ENCODE measurements around the gene DHPS. TPM values are rescaled to one million over a fixed set of nuclear protein-coding genes. Genes with fewer than 3 reads are reported as not detected.
A peak's percentile ranks its signal among the peaks of the same experiment; 100 is the strongest.

The DHPS gene
- total and polyA plus RNA-seq, 2 of the 13 experiments (the other 11 are each of a cell fraction or from before 2014, with no cell fraction given) = 43.3 to 84.3 TPM

GRCh38 chr19:12669270-12670158, 12.2 kb downstream of the DHPS start (continued):
- TF ChIP-seq HBP1 (CRISPR knock-in tag; IDR thresholded peaks at IDR 0.05; ENCODE audit: low read depth) = no peak; the same call in 1 of the 2 replicates
- TF ChIP-seq ZNF713 (CRISPR knock-in tag; IDR thresholded peaks at IDR 0.05) = no peak
- TF ChIP-seq ZBTB7A (CRISPR knock-in tag; IDR thresholded peaks at IDR 0.05) = peak; percentile 14; the same call in 1 of the 2 replicates
- TF ChIP-seq RNF2 (conservative IDR thresholded peaks at IDR 0.05; ENCODE audit: low read depth) = no peak; the same call in 1 of the 2 replicates
- no peak for TF ChIP-seq MTF1 (CRISPR knock-in tag; IDR thresholded peaks at IDR 0.05)
- peak; percentile 81; the same call in 1 of the 2 replicates for TF ChIP-seq ZNF558 (CRISPR knock-in tag; IDR thresholded peaks at IDR 0.05; ENCODE audit: borderline replicate concordance)
- TF ChIP-seq GRHL1 (CRISPR knock-in tag; conservative IDR thresholded peaks at IDR 0.05) = no peak
- TF ChIP-seq HNRNPL (IDR thresholded peaks at IDR 0.05; ENCODE audit: low read depth, low read length) = 0 out of 2 replicates have a peak, but pooled peaks have one; percentile 30
- no peak for TF ChIP-seq MEIS1 (CRISPR knock-in tag; IDR thresholded peaks at IDR 0.05; ENCODE audit: borderline replicate concordance)
- no peak for TF ChIP-seq SOX6 (IDR thresholded peaks at IDR 0.05)
- TF ChIP-seq SOX6 (CRISPR knock-in tag; IDR thresholded peaks at IDR 0.05) = no peak; the same call in 1 of the 2 replicates
- no peak for TF ChIP-seq ZBTB42 (CRISPR knock-in tag; IDR thresholded peaks at IDR 0.05)
- peak; percentile 79 for TF ChIP-seq DMAP1 (CRISPR knock-in tag; IDR thresholded peaks at IDR 0.05)
- no peak for TF ChIP-seq HDAC6 (IDR thresholded peaks at IDR 0.05; ENCODE audit: low read depth, low read length)
- no peak for TF ChIP-seq NBN (conservative IDR thresholded peaks at IDR 0.05)
- no peak for TF ChIP-seq ETV5 (CRISPR knock-in tag; IDR thresholded peaks at IDR 0.05; ENCODE audit: borderline replicate concordance)
- peak; percentile 73 for TF ChIP-seq AGO1 (IDR thresholded peaks at IDR 0.05; ENCODE audit: low read depth, low read length, poor library complexity, severe bottlenecking)
- no peak for TF ChIP-seq MBNL3 (CRISPR knock-in tag; conservative IDR thresholded peaks at IDR 0.05)
- TF ChIP-seq SRSF4 (IDR thresholded peaks at IDR 0.05; ENCODE audit: low read depth, low read length, poor library complexity, severe bottlenecking) = no peak
- no peak; the same call in 1 of the 2 replicates for TF ChIP-seq NR2F2 (IDR thresholded peaks at IDR 0.05; ENCODE audit: borderline replicate concordance, low read depth)
- no peak; the same call in 1 of the 2 replicates for TF ChIP-seq ZFP37 (CRISPR knock-in tag; IDR thresholded peaks at IDR 0.05; ENCODE audit: borderline replicate concordance)
- peak; percentile 17 for TF ChIP-seq RBM39 (IDR thresholded peaks at IDR 0.05; ENCODE audit: low read depth, low read length, poor library complexity, severe bottlenecking)
- no peak for TF ChIP-seq PHB2 (IDR thresholded peaks at IDR 0.05; ENCODE audit: partially characterized antibody)
- no peak for TF ChIP-seq ZNF225 (CRISPR knock-in tag; IDR thresholded peaks at IDR 0.05)
- peak; percentile 58; the same call in 1 of the 2 replicates for TF ChIP-seq ZBTB20 (CRISPR knock-in tag; IDR thresholded peaks at IDR 0.05; ENCODE audit: borderline replicate concordance, low read depth)
- no peak for TF ChIP-seq ZSCAN5A (CRISPR knock-in tag; IDR thresholded peaks at IDR 0.05; ENCODE audit: borderline replicate concordance)
- 0 out of 2 replicates have a peak, but pooled peaks have one; percentile 31 for TF ChIP-seq ARNTL (CRISPR knock-in tag; IDR thresholded peaks at IDR 0.05)
